ENCODE data around the gene MYBPHL. TPM values are rescaled to one million over a fixed set of nuclear protein-coding genes. Genes with fewer than 3 reads are reported as not detected.
A peak's percentile ranks its signal among the peaks of the same experiment; 100 is the strongest.
"Not testable (repeated sequence)": the region's sequence is repeated elsewhere in the genome, so short reads cannot be mapped to it uniquely, and the experiment has no call there.

Gene MYBPHL
- total RNA-seq, 3 donors from 2014 or later = not detected

DNA sequence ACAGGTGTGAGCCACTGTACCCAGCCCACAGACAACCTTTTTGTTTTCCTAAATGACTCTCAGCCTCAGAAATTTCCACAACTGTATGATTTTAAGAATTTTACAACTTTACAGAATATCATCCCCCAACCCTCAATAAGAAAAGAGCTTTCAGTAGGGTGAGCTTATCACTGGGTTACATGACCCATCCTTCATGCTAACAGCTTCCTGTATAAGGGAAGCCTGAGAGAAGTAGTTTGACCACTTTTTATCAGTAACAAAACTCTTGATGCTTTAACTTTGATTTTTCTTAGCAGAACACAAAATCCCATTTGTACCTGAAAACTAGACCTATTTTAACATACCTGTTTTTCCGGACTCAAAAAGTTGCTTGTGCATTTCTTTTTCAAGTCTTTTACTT lies 9.7 kb upstream of the MYBPHL start:
- Mint-ChIP-seq H3K9me3 (no peaks in the 10 kb centered on the region), H3K4me3 (no peak overlapping the region), H3K4me1 (ENCODE audit: low read depth) (no peaks in the 10 kb centered on the region), H3K27me3 (ENCODE audit: low read depth) (no peaks in the 10 kb centered on the region), H3K36me3 (ENCODE audit: insufficient read depth) (no peaks in the 10 kb centered on the region)
- ATAC-seq = no peak
- no peak for DNase-seq

DNA sequence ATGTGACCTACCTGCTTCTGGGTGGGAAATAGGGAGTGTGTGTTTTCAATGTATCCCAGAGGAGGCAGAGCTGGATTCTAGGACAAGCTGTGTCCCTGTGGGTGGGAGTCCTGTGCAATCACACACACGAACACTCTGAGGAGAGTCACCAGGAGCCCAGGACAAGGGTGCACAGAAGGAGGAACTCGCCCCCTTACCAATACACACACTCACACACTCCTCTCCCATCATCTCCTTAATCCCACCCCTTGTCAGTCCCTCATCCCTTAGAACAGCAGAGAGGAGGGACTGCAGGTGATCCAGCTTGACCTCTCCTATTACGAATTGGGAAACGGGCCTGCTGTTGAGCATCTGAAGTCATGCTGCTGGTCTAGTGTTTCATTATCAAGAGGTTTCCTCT lies 8.5 kb upstream of the MYBPHL start:
- DNase-seq (no peak), ATAC-seq (no peak)
- H3K9me3 Mint-ChIP-seq = no peaks in the 10 kb centered on the region
- H3K4me1 Mint-ChIP-seq (ENCODE audit: low read depth) = no peaks in the 10 kb centered on the region
- H3K27me3 Mint-ChIP-seq (ENCODE audit: low read depth) = peaks cover 3% of the 10 kb centered on the region
- no peaks in the 10 kb centered on the region for H3K36me3 Mint-ChIP-seq (ENCODE audit: insufficient read depth)
- H3K4me3 Mint-ChIP-seq = no peak overlapping the region

DNA sequence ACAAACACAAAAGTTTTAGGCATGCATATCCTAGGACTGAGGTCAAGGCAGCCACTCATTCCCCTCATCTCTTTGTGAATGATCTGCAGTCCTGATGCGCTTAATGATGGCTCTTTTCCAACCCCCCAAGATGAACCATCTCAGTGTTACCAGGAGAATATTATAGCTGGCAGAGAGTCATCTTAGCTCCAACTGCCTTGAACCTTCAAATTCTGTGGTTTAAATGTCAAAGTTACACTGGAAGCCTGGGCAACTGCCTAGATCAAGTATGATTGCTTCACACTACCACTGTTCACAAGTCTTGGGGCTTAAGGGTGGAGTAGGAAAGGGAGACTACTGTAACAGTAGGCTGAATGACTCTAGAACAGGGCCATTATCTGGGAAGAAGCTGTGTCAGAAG lies 8.0 kb upstream of the MYBPHL start:
- ATAC-seq (no peak), DNase-seq (no peak)

DNA sequence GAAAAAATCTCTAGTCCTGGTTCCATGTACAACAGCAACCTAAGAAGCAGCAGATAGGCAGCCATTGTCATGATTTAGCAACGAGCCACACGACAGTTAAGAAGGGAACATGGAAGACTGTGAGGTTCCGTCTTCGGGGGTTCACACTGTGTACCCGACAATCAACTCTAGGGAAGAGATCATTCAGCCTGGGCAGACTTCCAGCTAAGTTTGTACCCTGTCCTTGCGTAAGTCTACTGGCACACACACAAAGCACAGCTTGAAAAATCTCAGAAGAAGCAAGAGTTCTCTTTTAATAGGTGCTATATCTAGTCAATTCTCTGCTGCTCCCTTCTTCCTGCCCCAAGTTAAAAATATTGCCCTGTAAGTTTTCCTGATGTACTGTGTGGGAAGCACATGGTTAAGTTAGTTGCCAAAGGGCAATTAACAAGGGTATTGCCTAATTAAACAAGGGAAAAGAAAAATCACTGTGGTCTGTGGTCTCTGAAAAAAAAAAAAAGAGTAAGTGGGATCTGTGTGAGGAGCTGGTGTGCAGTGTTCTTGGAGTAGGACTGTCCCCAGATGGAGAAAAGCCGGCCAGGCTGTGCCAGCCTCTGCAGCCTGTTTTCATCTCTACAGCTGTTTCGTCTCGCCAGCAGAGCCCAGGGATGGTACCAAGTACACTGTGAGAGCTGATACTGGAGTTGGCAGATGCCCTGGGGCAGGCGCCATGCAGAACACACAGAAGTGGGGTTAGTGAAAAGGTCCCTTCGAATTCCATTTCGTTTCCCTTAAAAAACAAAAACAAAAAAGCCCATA lies 6.4 kb upstream of the MYBPHL start:
- H3K27me3 Mint-ChIP-seq (ENCODE audit: low read depth) = peaks cover 12% of the 10 kb centered on the region
- H3K4me1 Mint-ChIP-seq (ENCODE audit: low read depth) = no peaks in the 10 kb centered on the region

More for the DNA sequence above, 8.0 kb upstream of the MYBPHL start:
- no peak overlapping the region for H3K4me3 Mint-ChIP-seq
- no peaks in the 10 kb centered on the region for H3K9me3 Mint-ChIP-seq
- peaks cover 6% of the 10 kb centered on the region for H3K27me3 Mint-ChIP-seq (ENCODE audit: low read depth)
- H3K4me1 Mint-ChIP-seq (ENCODE audit: low read depth) = no peaks in the 10 kb centered on the region
- no peaks in the 10 kb centered on the region for H3K36me3 Mint-ChIP-seq (ENCODE audit: insufficient read depth)

DNA sequence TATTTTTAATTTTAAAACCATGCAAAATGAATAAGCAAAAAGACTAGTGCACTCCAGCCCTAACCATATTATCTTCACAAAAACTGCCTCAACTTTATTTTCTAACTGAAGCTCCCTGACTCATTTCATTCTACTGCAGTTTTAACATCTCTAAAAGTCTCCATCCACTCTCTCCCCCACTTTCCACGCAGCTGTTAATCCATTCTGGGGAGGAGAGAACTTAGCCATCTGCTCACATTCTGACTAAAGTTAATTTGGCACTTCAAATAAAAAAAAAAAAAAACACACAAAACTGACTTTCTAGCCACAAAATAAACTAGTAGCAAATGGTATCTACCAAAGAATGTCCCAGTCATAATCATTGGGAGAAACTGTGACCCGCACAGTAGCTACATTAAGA lies 5.4 kb upstream of the MYBPHL start:
- DNase-seq (no peak), ATAC-seq (no peak)
- peaks cover 12% of the 10 kb centered on the region for H3K27me3 Mint-ChIP-seq (ENCODE audit: low read depth)
- no peaks in the 10 kb centered on the region for H3K9me3 Mint-ChIP-seq
- H3K4me3 Mint-ChIP-seq = no peak overlapping the region
- H3K4me1 Mint-ChIP-seq (ENCODE audit: low read depth) = no peaks in the 10 kb centered on the region
- H3K36me3 Mint-ChIP-seq (ENCODE audit: insufficient read depth) = no peaks in the 10 kb centered on the region

More for the DNA sequence above, 6.4 kb upstream of the MYBPHL start:
- Mint-ChIP-seq H3K9me3 (no peaks in the 10 kb centered on the region), H3K4me3 (no peak overlapping the region), H3K36me3 (ENCODE audit: insufficient read depth) (no peaks in the 10 kb centered on the region)
- DNase-seq = no peak
- no peak for ATAC-seq

DNA sequence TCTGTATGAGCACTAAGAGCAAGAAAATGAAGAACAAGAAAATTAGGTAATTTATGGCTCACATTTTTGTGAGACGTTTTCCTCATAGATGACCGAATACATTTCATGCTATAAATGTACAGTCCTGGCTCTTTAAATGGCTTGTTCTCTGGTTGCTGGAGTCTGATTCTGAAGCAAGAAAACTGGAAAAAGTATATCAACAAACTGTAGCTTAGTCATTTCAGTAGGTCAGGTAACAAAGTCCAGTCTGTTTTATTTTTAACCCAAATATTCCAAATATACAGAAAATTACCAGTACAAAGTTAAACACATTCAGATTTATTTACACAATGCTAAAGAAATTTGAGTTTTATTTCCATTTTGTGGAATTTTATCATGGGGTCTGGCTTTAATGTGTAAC lies 2.5 kb upstream of the MYBPHL start:
- no peaks in the 10 kb centered on the region for H3K36me3 Mint-ChIP-seq (ENCODE audit: insufficient read depth)
- peaks cover 14% of the 10 kb centered on the region for H3K27me3 Mint-ChIP-seq (ENCODE audit: low read depth)
- no peaks in the 10 kb centered on the region for H3K4me1 Mint-ChIP-seq (ENCODE audit: low read depth)
- H3K9me3 Mint-ChIP-seq = no peaks in the 10 kb centered on the region
- no peak for ATAC-seq
- DNase-seq = no peak
- no peak overlapping the region for H3K4me3 Mint-ChIP-seq

DNA sequence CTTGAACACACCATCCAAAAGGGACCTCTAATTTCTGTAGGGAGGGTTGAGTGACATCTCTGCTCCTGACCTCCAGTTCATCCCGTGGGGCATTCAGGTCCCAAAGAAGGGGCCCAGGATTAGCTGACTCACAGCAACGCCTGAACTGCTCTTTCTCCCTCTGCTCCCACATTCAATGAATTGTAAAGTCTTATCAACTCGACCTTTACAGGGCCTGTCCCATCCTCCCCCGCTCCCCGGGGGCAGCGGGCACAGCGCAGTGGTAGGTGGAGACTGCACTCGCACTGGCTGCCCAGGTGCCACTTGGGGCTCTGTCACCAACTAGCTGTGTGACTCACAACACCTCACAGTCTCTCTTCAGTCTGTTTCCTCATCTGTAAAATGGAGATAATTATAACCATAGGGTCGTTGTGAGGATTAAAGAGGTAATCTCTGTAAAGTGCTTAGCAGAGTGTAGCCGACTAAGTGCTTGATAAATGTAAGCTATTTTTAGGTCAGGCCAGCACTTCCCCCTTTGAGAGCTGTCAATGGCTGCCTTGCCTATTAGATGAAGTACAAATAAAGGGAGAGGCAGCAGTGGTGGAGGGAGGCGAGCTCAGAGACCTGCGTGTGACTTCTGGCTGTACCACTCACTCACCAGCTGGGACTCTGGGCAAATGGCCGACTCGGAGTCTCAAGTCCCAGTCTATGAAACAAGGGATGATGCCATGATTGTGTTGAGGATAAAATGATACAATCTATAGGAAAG lies 637 bp upstream of the MYBPHL start:
- Mint-ChIP-seq H3K4me1 (ENCODE audit: low read depth) (no peaks in the 10 kb centered on the region), H3K9me3 (no peaks in the 10 kb centered on the region), H3K27me3 (ENCODE audit: low read depth) (peaks cover 14% of the 10 kb centered on the region), H3K36me3 (ENCODE audit: insufficient read depth) (no peaks in the 10 kb centered on the region), H3K4me3 (no peak overlapping the region)
- ATAC-seq (peak in 1 of 2 donors; percentile 7), DNase-seq (no peak)

DNA sequence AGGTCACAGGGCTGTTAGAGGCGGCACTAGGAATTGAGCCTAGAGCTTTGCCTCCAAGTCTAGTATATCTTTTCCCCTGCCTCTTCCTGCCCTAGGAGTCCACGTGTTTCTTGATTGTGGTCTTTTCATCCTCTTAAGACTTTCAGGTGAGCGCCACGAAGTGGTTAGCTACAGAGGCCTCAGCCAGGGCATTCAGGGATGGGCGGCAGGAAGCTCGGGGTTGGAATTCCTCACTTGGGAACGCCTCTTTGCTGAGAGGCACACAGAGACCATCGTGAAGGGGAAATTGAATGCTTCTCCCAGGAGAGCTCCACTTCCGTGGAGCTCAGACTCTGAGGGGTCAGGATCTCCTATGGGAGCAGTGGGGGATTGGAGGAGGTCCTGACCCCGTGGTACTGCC lies 820 bp downstream of the MYBPHL start:
- H3K27me3 Mint-ChIP-seq (ENCODE audit: low read depth) = peaks cover 11% of the 10 kb centered on the region
- not testable (repeated sequence) for ATAC-seq; DNase-seq; H3K4me3 Mint-ChIP-seq; H3K36me3 Mint-ChIP-seq (ENCODE audit: insufficient read depth); H3K9me3 Mint-ChIP-seq; H3K4me1 Mint-ChIP-seq (ENCODE audit: low read depth)

DNA sequence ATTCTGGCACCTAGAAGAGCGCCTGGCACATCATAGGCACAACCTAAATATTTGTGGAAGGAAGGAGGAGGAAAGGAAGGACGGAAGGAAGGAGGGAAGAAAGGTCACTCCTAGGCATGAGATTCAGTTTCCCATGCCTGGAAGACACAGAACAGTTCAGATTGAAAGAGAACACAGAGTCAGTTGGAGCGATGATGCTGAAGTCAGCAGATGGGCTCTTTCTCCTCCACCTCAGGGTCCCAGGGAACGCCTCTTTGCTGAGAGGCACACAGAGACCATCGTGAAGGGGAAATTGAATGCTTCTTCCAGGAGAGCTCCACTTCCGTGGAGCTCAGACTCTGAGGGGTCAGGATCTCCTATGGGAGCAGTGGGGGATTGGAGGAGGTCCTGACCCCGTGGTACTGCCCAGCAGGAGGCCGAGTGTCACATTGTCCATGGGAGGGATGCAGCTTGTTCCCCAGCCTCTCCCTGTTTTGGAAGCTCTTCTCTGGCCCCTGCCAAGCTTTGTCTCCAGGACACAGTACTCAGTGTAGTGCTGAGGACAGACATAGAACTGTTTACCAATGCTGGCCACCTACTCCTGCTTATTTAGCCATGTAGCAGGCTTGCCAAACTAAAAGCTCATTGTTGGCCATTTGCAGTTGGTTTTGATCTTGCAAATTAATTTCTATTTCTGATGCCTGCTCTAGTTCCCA lies 2.4 kb downstream of the MYBPHL start:
- ATAC-seq (no peak), DNase-seq (no peak)
- Mint-ChIP-seq H3K4me3 (no peak overlapping the region), H3K36me3 (ENCODE audit: insufficient read depth) (no peaks in the 10 kb centered on the region), H3K4me1 (ENCODE audit: low read depth) (no peaks in the 10 kb centered on the region), H3K27me3 (ENCODE audit: low read depth) (peaks cover 13% of the 10 kb centered on the region), H3K9me3 (no peaks in the 10 kb centered on the region)

DNA sequence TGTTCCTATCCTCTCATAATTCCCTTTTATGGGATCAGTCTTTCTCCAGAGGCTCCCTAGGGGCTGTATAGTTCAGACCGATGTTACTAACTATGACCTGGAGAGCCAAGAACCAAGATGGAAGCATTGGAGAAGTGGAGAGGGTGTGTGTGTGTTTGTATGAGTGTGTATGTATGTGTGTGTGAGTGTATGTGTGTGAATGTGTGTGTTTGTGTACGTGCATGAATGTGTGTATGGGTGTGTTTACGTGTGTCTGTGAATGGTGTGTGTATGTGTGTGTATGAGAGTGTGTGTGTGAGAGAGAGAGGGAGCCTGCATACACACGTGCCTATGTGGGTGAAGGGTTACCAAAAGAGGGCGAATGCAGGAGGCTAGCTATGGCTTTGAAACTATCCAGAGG lies 4.9 kb downstream of the MYBPHL start:
- H3K4me3 Mint-ChIP-seq = no peak overlapping the region
- no peak for ATAC-seq

DNA sequence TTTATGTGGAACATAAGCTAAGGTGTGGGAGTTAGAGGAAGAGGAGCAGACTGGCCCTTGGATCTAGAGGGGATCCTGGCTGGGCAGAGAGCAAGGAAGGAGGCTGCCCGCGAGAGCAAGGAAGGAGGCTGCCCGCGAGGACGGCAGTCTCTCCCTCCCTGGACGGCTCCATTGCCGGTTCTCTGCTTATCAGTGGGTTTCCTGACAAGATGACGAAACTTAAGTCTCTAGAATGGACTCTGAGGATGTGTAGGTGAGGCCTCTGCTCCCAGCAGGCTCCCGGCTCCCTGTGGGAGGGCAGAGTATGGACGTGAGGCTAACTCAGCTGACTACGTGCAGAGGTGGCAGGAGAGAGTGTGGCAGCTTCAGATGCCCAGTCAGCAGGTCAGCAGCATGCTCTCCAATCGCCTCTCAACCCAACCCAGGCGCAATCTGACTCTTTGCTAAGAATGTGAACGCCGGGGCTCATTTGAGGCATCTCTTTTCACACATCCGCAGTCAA lies 6.1 kb downstream of the MYBPHL start:
- DNase-seq (no peak), ATAC-seq (no peak)
- Mint-ChIP-seq H3K36me3 (ENCODE audit: insufficient read depth) (no peaks in the 10 kb centered on the region), H3K9me3 (no peaks in the 10 kb centered on the region), H3K27me3 (ENCODE audit: low read depth) (peaks cover 15% of the 10 kb centered on the region), H3K4me3 (no peak overlapping the region), H3K4me1 (ENCODE audit: low read depth) (no peaks in the 10 kb centered on the region)

More for the DNA sequence above, 4.9 kb downstream of the MYBPHL start:
- H3K4me1 Mint-ChIP-seq (ENCODE audit: low read depth) = no peaks in the 10 kb centered on the region
- peaks cover 13% of the 10 kb centered on the region for H3K27me3 Mint-ChIP-seq (ENCODE audit: low read depth)
- no peaks in the 10 kb centered on the region for H3K9me3 Mint-ChIP-seq
- DNase-seq = no peak
- H3K36me3 Mint-ChIP-seq (ENCODE audit: insufficient read depth) = no peaks in the 10 kb centered on the region

DNA sequence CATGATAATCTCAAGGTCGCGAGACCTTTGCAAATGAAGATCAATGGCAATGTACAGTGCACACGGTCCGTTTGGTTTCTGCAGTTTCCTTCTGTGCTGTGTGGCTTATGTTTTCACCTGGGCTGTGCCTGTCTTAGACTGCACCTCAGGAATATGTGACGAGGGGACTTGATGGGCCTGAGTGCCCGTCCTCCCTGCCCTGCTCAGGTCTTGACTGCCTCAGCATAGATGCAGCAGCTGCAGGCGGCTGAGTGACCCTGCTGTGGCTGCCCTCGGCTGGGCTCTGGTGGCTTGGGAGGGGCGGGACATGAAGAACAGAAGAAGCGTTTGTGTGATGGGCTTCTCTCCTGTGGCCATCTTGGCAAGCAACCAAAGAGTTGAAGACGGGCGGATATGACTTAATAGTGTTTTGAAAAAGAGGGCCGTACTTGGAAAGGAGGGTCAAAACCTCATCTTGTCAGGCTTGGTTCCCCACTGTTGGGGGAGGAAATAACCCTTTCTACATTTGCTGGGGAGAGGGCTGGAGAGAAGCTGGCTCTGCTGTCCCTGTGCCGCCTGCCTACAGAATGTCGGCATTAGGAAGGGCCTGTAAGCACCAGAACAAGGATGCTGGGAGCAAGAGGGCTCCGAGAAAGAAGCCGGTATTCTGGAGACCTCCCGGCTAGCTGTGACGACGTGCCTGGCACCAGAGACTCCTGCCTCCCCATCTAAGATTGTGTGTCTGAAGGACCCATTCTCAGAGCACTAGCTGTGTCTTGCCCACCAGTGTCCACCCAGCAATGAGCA lies 7.1 kb downstream of the MYBPHL start:
- Mint-ChIP-seq H3K27me3 (ENCODE audit: low read depth) (peaks cover 16% of the 10 kb centered on the region), H3K4me1 (ENCODE audit: low read depth) (no peaks in the 10 kb centered on the region), H3K4me3 (no peak overlapping the region), H3K9me3 (no peaks in the 10 kb centered on the region), H3K36me3 (ENCODE audit: insufficient read depth) (no peaks in the 10 kb centered on the region)
- no peak for ATAC-seq
- DNase-seq = no peak

DNA sequence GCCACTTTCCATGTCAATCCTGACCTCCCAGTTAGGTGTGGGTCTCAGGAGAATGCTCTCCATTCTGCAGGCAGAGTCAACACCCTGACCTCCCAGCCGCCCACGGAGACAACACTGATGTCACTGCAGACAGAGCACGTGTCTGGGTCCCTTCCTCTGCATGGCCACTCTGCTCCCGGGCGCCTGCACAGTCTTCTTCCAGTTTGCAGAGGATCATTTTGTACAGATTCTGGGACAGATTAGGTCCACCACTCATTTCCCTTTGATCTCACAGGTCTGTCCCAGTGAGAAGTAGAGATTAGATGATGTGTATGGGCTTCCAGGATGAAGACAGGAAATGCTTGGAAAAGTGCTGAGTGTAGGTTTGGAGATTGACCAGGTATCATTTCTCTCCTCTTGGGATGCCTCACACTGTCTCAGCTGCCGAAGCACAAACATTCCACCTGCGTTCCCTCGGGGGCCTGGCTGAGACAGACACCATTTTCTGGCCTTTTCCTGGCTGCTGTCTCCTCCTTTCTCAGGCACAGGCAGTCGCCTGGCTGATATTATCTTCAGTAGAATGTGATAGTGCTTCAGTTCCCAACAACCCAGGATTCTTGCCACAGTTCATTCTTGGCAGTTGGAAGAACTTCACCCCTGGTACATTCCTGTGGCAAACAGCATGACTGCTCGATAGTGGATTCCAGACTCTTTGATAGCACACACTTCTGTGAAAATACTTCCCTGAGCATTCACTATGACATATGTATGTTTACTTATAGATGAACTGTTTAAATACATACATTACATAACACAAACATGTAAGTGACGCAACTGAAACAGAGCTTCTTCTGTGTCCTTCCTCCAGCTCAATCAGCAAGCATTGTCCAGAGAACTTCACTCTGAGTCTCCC lies 7.9 kb downstream of the MYBPHL start:
- Mint-ChIP-seq H3K4me3 (no peak overlapping the region), H3K9me3 (no peaks in the 10 kb centered on the region), H3K36me3 (ENCODE audit: insufficient read depth) (no peaks in the 10 kb centered on the region), H3K4me1 (ENCODE audit: low read depth) (no peaks in the 10 kb centered on the region), H3K27me3 (ENCODE audit: low read depth) (peaks cover 17% of the 10 kb centered on the region)
- no peak for DNase-seq
- no peak for ATAC-seq
